Measurements from ENCODE around the gene KDM5C.

DNA sequence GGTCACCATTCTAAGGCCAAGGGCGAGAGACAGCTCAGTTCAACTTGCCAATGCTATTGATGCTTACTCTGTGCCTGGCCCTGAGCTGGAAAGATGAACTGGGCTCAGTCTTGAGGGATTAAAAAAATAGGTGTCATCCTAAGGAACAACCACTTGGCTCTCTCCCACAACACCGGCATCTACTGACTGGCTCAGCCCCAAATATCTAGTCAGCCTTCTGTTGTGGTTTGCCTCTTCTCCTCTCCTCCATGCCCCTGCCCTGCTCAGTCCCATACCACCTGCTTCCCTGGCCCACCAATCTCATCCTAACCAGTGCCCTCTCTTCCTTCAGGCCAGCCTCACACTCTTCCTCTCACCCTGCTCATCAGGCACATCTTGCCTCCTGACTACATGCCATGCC is 29.6 kb downstream of the KDM5C start:
- TF ChIP-seq, protein P1, sequence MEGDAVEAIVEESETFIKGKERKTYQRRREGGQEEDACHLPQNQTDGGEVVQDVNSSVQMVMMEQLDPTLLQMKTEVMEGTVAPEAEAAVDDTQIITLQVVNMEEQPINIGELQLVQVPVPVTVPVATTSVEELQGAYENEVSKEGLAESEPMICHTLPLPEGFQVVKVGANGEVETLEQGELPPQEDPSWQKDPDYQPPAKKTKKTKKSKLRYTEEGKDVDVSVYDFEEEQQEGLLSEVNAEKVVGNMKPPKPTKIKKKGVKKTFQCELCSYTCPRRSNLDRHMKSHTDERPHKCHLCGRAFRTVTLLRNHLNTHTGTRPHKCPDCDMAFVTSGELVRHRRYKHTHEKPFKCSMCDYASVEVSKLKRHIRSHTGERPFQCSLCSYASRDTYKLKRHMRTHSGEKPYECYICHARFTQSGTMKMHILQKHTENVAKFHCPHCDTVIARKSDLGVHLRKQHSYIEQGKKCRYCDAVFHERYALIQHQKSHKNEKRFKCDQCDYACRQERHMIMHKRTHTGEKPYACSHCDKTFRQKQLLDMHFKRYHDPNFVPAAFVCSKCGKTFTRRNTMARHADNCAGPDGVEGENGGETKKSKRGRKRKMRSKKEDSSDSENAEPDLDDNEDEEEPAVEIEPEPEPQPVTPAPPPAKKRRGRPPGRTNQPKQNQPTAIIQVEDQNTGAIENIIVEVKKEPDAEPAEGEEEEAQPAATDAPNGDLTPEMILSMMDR (IDR thresholded peaks at IDR 0.05) = no peak
- TF ChIP-seq POLR2AphosphoS5 (IDR thresholded peaks at IDR 0.05) (no peak), POLR2A (IDR thresholded peaks at IDR 0.05) (no peak)
